Right lobe of liver (tissue), 4 donors: ENCODE data around the gene ARID5B.

Experiments
- POLR2A ChIP-seq: fragments of 450-650 bp; IDR thresholded peaks from one replicate; pipeline ENCODE4 v1.6.1; 2017; ENCODE audit warnings: antibody characterized with exemption, mild to moderate bottlenecking
- TF ChIP-seq, protein P1 (sequence below), 4 donors: fragments of 200-600 bp in 3 of 4; fragments of 450-650 bp in 1 of 4; IDR thresholded peaks; one replicate each; pipeline versions ENCODE4 v1.5.1 to v1.8.0; 2016 to 2022; ENCODE audit warnings: antibody characterized with exemption in 4 of 4, mild to moderate bottlenecking in 2 of 4
- donor health status: DM: no; HTN: no; CAD: no.
- donor health status: DM: no; HTN: no; CAD: no.
- donor health status: DM: no; HTN: yes; CAD: no.

DNA sequence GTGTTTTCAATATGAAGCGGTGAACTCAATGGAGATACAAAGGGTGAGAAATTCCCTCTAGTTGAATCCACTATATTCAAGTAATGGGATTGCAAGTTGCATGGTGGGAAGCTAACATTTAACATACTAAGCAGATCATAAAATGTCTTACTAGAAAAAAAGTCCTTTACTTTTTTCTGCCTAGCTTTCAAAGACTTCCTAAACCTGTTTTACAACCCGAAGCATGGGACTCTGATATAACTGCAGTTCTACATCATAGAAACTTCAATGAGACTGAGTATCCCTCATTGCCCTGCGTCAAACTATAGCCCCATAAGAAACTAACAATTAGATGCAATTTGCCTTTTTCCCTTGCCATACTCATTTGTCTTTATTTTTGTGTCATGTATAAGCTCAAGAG, 187.3 kb downstream of the ARID5B start:
- TF ChIP-seq POLR2A: no peak
- TF ChIP-seq, protein P1, sequence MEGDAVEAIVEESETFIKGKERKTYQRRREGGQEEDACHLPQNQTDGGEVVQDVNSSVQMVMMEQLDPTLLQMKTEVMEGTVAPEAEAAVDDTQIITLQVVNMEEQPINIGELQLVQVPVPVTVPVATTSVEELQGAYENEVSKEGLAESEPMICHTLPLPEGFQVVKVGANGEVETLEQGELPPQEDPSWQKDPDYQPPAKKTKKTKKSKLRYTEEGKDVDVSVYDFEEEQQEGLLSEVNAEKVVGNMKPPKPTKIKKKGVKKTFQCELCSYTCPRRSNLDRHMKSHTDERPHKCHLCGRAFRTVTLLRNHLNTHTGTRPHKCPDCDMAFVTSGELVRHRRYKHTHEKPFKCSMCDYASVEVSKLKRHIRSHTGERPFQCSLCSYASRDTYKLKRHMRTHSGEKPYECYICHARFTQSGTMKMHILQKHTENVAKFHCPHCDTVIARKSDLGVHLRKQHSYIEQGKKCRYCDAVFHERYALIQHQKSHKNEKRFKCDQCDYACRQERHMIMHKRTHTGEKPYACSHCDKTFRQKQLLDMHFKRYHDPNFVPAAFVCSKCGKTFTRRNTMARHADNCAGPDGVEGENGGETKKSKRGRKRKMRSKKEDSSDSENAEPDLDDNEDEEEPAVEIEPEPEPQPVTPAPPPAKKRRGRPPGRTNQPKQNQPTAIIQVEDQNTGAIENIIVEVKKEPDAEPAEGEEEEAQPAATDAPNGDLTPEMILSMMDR (IDR thresholded peaks at IDR 0.05): no peak
